H1 (cell line): ENCODE measurements around the gene NSD2. TPM values are rescaled to one million over a fixed set of nuclear protein-coding genes. Genes with fewer than 3 reads are reported as not detected.

Experiments
- CBX5 ChIP-seq: fragments of 300-800, 300-1000 bp; sonication (generic); IDR thresholded peaks from 2 replicates; pipeline ENCODE4 v1.7.1; 2016; ENCODE audit warnings: antibody characterized with exemption, low read length, low read depth
- FOSL1 ChIP-seq: IDR thresholded peaks from 2 replicates; pipeline ENCODE4 v1.6.1; 2011; ENCODE audit warnings: mild to moderate bottlenecking, low read depth, low read length, moderate library complexity; ENCODE audit not compliant: insufficient read depth
- HDAC6 ChIP-seq: IDR thresholded peaks from one replicate; pipeline ENCODE4 v1.7.1; 2012; ENCODE audit warnings: low read depth, mild to moderate bottlenecking, inconsistent platforms, low read length, moderate library complexity
- KDM4A ChIP-seq: IDR thresholded peaks from one replicate; pipeline ENCODE4 v1.7.1; 2012; ENCODE audit warnings: low read depth, mild to moderate bottlenecking, moderate library complexity, low read length, inconsistent platforms; ENCODE audit not compliant: severe bottlenecking
- SAP30 ChIP-seq: fragments of 300-600 bp; sonication (generic); IDR thresholded peaks from 2 replicates; pipeline ENCODE4 v1.7.1; 2012; ENCODE audit warnings: low read length, moderate library complexity, mild to moderate bottlenecking, inconsistent platforms; ENCODE audit not compliant: insufficient read depth, insufficient replicate concordance
- polyA plus RNA-seq, 7 experiments: library from polyadenylated mRNA; depleted of rRNA in 3 of 7; stranded (reverse) in 5 of 7; unstranded in 2 of 7; fragments of >200 nt in 5 of 7; fragments of 200-250 nt in 2 of 7; gene quantifications; 1 replicate in 5 of 7; 2 replicates in 1 of 7; 4 replicates in 1 of 7; pipeline versions ENCODE4 v1.2.1 to v1.2.3, GENCODE V29; 2011 to 2013; ENCODE audit warnings: missing spikeins in 2 of 7, mixed read lengths in 2 of 7
- total RNA-seq: library from RNA; stranded (reverse); fragmentation: NEBNext Ultra II Directional; extraction: Animal tissue kit (Norgen Biotek cat#: 25700); gene quantifications from 2 replicates; pipeline ENCODE4 v1.2.1, GENCODE V29; 2021

Gene NSD2
- total and polyA plus RNA-seq, 2 of the 8 experiments (the other 6 are each of a cell fraction or from before 2014, with no cell fraction given), result 26.7 to 129 TPM

DNA sequence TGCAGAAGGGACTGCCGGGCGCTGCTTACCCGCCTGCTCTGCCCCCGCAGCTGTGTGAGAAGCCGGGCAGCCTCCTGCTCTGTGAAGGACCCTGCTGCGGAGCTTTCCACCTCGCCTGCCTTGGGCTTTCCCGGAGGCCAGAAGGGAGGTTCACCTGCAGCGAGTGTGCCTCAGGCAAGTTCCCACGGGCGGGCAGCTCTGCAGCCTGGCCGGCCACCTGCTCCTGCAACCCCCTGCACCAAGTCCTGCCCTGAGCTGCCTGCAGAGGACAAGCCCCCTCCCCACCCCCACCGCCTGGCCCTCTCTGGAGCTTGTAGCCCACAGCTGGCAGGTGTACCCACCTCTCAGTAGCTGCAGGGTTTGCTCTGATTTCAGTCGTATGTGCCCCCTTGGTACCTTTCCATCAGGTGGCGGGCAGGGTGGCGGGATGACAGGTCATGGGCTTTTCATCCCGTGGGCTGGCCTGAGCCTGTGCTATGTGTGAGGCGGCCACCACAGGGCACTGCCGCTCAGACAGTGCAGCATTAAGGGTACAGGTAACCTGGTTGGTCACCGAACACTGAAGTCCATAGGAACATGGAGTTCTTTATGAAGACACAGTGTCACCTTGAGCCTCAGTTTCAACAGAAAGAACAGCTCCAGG is 81.0 kb downstream of the NSD2 start (continued):
- no peak for TF ChIP-seq CBX5
- no peak for TF ChIP-seq HDAC6
- no peak for TF ChIP-seq SAP30
- no peak for TF ChIP-seq FOSL1
- no peak for TF ChIP-seq KDM4A
- TF ChIP-seq, all 59 proteins: peak for 0
